GM23248 (cell line): ENCODE data around the gene PDE1A. TPM values are rescaled to one million over a fixed set of nuclear protein-coding genes. Genes with fewer than 3 reads are reported as not detected.

Source experiments
- DNase-seq: peaks from one replicate; pipeline ENCODE4 v3.0.0-alpha.2; 2015
- H2AFZ ChIP-seq: fragments of 200-600 bp; sonication (generic); 2 replicates; pipeline ENCODE4 v1.6.1; 2016; ENCODE audit warnings: antibody characterized with exemption
- H3F3A ChIP-seq: fragments of 200-600 bp; sonication (generic); 2 replicates; pipeline ENCODE4 v1.6.1; 2016; ENCODE audit warnings: mild to moderate bottlenecking, antibody characterized with exemption, mixed run types; ENCODE audit not compliant: insufficient read depth
- H3K27ac ChIP-seq: fragments of 200-600 bp; sonication (generic); 2 replicates; pipeline ENCODE4 v1.5.1; 2016; ENCODE audit warnings: mild to moderate bottlenecking
- H3K27me3 ChIP-seq: fragments of 200-600 bp; sonication (generic); replicated peaks from 2 replicates; pipeline ENCODE4 v1.6.1; 2016; ENCODE audit warnings: mild to moderate bottlenecking; ENCODE audit not compliant: insufficient read depth
- H3K36me3 ChIP-seq: fragments of 200-600 bp; sonication (generic); 2 replicates; pipeline ENCODE4 v1.6.1; 2016; ENCODE audit warnings: low read depth, mild to moderate bottlenecking
- H3K4me1 ChIP-seq: fragments of 200-600 bp; sonication (generic); 2 replicates; pipeline ENCODE4 v1.6.1; 2016; ENCODE audit warnings: mild to moderate bottlenecking; ENCODE audit not compliant: insufficient read depth
- H3K4me2 ChIP-seq: fragments of 200-600 bp; sonication (generic); one replicate; pipeline ENCODE4 v1.6.1; 2016; ENCODE audit warnings: mild to moderate bottlenecking; ENCODE audit not compliant: unreplicated experiment
- H3K4me3 ChIP-seq: fragments of 200-600 bp; sonication (generic); 2 replicates; pipeline ENCODE4 v1.5.1; 2016; ENCODE audit warnings: mild to moderate bottlenecking
- H3K79me2 ChIP-seq: fragments of 200-600 bp; sonication (generic); 2 replicates; pipeline ENCODE4 v1.6.1; 2016; ENCODE audit warnings: mild to moderate bottlenecking; ENCODE audit not compliant: insufficient read depth
- H3K9ac ChIP-seq: fragments of 200-600 bp; sonication (generic); 2 replicates; pipeline ENCODE4 v1.6.1; 2016; ENCODE audit warnings: mild to moderate bottlenecking
- H3K9me2 ChIP-seq: fragments of 200-600 bp; sonication (generic); 2 replicates; pipeline ENCODE4 v1.6.1; 2016; ENCODE audit warnings: mixed run types, mild to moderate bottlenecking, moderate library complexity; ENCODE audit not compliant: insufficient read depth
- H3K9me3 ChIP-seq: fragments of 200-600 bp; sonication (generic); one replicate; pipeline ENCODE4 v1.6.1; 2017; ENCODE audit warnings: low read depth
- H4K20me1 ChIP-seq: fragments of 200-600 bp; sonication (generic); 2 replicates; pipeline ENCODE4 v1.6.0; 2016; ENCODE audit not compliant: insufficient read depth
- EZH2 ChIP-seq: fragments of 200-600 bp; sonication (generic); IDR thresholded peaks from 2 replicates; pipeline ENCODE4 v1.6.1; 2018; ENCODE audit warnings: antibody characterized with exemption, mild to moderate bottlenecking; ENCODE audit not compliant: insufficient read depth, poor library complexity, severe bottlenecking
- EZH2phosphoT487 ChIP-seq: fragments of 200-600 bp; sonication (generic); IDR thresholded peaks from 2 replicates; pipeline ENCODE4 v1.6.1; 2018; ENCODE audit warnings: antibody characterized with exemption, moderate library complexity, mild to moderate bottlenecking, low read depth; ENCODE audit not compliant: insufficient read depth
- WGBS, 2 experiments: methylation state at CpG; one replicate each; pipeline ENCODE4 v1.1.6; 2015 to 2017; ENCODE audit warnings: low lambda C conversion rate in 2 of 2, low coverage in 1 of 2; ENCODE audit errors: missing lambda C conversion rate in 2 of 2; 5-methylcytosine and 5-hydroxymethylcytosine counted together
- in situ Hi-C: fragments of 300-500 bp; cut with MboI; formaldehyde crosslinking; loops from 2 replicates; pipeline ENCODE4 v1.15.0; 2020
- polyA plus RNA-seq: library from polyadenylated mRNA; unstranded; fragments of >200 nt; fragmentation: Nextera tagmentation; extraction: Ambion mirVana; gene quantifications from 2 replicates; pipeline ENCODE4 v1.2.1, GENCODE V29; 2016
- total RNA-seq: library from RNA; depleted of rRNA; stranded (reverse); fragments of >200 nt; shearing (Covaris generic); gene quantifications from 2 replicates; pipeline ENCODE4 v1.2.3, GENCODE V29; 2014

Gene PDE1A
- total and polyA plus RNA-seq, 2 experiments from 2014 or later: 1.0 to 1.9 TPM

DNA sequence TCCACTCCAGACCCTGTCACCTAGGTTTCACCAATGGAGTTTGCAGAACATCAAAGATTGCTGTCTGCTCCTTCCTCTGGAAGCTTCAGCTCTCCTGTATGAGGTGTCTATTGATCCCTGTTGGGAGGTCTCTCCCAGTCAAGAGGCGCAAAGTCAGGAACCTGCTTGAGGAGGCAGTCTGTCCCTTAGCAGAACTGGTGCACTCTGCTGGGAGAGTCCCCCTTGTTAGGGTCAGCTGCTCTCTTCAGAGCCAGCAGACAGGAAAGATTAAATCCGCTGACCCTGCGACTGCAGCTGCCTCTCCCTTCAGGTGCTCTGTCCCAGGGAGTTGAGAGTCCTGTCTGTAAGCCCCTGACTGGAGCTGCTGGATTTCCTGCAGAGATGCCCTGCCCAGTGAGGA is 245.5 kb downstream of the PDE1A start:
- 62 to 83% methylated on average over 3 of the region's 3 CpGs for WGBS, 2 experiments
- Histone ChIP-seq H2AFZ (no peak overlapping the region), H3K79me2 (no peaks in the 10 kb centered on the region), H3K4me2 (no peak overlapping the region), H3K27ac (no peak overlapping the region), H3F3A (no peaks in the 10 kb centered on the region), H4K20me1 (no peaks in the 10 kb centered on the region), H3K36me3 (no peaks in the 10 kb centered on the region), H3K4me1 (no peaks in the 10 kb centered on the region), H3K4me3 (no peak overlapping the region), H3K9ac (no peak overlapping the region), H3K9me3 (no peaks in the 10 kb centered on the region), H3K27me3 (no peaks in the 10 kb centered on the region), H3K9me2 (no peaks in the 10 kb centered on the region)
- in situ Hi-C loops: no loop called here
- TF ChIP-seq EZH2 (no peak), EZH2phosphoT487 (no peak)
- no peak for DNase-seq

DNA sequence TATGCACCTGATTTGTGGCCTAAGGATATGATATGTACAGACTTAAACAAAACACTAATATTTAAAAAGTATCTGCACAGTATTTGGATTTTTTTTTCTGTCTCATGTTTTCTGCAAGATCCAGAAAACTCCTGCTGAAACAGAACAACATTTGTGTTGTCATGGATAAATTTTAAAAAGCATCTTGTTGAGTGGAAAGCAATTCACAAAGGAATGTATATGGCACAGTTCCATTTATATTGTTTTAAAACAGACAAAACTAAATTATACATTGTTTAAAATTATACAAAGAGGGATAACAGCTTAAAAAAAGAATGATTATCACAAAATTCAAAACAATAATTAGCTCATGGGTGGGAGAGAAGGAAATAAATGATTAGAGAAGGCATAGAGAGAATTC is 247.7 kb downstream of the PDE1A start:
- Histone ChIP-seq H3K27ac (no peak overlapping the region), H3K4me2 (no peak overlapping the region), H3K27me3 (no peaks in the 10 kb centered on the region), H3F3A (no peaks in the 10 kb centered on the region), H3K79me2 (no peaks in the 10 kb centered on the region), H3K9ac (no peak overlapping the region), H3K36me3 (no peaks in the 10 kb centered on the region), H2AFZ (no peak overlapping the region), H3K4me3 (no peak overlapping the region), H3K9me3 (no peaks in the 10 kb centered on the region), H3K9me2 (no peaks in the 10 kb centered on the region), H3K4me1 (no peaks in the 10 kb centered on the region), H4K20me1 (no peaks in the 10 kb centered on the region)
- TF ChIP-seq EZH2phosphoT487 (no peak), EZH2 (no peak)
- in situ Hi-C loops: no loop called here
- DNase-seq: no peak

DNA sequence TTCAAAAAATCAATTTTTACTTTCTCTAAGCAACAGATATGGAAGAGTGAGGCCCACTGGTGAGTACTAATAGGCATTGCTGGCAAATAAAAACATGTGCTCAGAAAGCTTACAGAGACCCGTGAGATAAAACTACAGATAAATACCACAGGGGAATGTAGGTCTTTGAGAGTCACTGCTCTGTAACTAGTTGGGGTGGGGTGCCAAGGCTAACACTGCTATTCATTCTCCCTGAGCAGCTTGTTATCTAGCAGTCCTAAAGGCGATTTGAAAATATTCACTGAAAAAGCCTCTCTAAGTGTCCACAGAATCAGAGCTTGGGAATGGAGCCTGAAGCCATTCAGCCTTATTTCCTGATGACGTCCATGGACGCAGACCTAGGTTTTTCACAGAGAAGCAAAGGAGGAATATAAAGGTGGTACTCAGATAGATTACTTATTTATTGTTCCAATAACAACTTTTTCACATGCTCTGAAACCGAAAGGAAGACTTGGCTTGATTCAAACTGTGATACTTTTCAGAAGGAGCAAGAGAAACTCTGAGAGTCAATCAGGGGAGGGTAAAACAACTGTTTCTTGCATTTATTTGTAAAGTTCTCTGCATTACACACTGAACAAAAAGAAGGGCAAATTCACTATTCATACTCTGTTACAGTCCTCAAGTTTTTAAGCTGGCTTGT is 252.8 kb downstream of the PDE1A start:
- no peak overlapping the region for H2AFZ ChIP-seq
- H3K36me3 ChIP-seq: no peaks in the 10 kb centered on the region
- DNase-seq: no peak
- in situ Hi-C loops: no loop called here
- H3K4me1 ChIP-seq: no peaks in the 10 kb centered on the region
- no peaks in the 10 kb centered on the region for H3K79me2 ChIP-seq
- H3K4me2 ChIP-seq: no peak overlapping the region
- no peaks in the 10 kb centered on the region for H3K27me3 ChIP-seq
- TF ChIP-seq EZH2phosphoT487 (no peak), EZH2 (no peak)
- H3K9me2 ChIP-seq: no peaks in the 10 kb centered on the region
- H3K27ac ChIP-seq: no peak overlapping the region
- no peak overlapping the region for H3K4me3 ChIP-seq
- no peaks in the 10 kb centered on the region for H4K20me1 ChIP-seq
- 66% methylated on average over 5 of the region's 5 CpGs for WGBS, 2 experiments
- no peaks in the 10 kb centered on the region for H3F3A ChIP-seq
- no peaks in the 10 kb centered on the region for H3K9me3 ChIP-seq
- no peak overlapping the region for H3K9ac ChIP-seq

DNA sequence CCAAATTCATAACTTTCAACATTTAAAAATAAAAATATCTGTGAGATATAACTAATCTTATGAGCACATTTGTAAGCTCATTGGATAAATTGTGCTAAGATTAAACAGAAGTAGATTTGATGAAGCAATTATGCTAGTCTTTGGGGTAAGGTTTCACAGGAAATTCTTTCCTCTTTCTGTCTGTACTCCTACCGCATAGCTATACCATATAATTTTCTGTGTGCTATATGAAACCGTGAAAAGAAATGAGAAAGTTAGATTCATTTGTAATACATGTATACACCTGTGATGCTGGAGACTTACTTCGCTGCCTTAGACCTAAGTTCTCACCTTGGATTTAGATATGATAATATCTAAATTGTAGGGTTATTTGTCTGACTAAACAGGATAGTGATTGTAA is 256.5 kb downstream of the PDE1A start:
- Histone ChIP-seq H3K27me3 (no peaks in the 10 kb centered on the region), H3K9ac (no peak overlapping the region), H3F3A (no peaks in the 10 kb centered on the region; the same call in 1 of the 2 replicates), H3K4me3 (no peak overlapping the region), H3K79me2 (no peaks in the 10 kb centered on the region), H3K27ac (no peak overlapping the region), H3K4me1 (no peaks in the 10 kb centered on the region), H3K9me2 (no peaks in the 10 kb centered on the region), H4K20me1 (no peaks in the 10 kb centered on the region), H3K36me3 (no peaks in the 10 kb centered on the region), H3K4me2 (no peak overlapping the region), H3K9me3 (no peaks in the 10 kb centered on the region), H2AFZ (no peak overlapping the region)
- TF ChIP-seq EZH2phosphoT487 (no peak), EZH2 (no peak)
- WGBS, 2 experiments: 68 to 71% methylated on average over 3 of the region's 3 CpGs
- in situ Hi-C loops: no loop called here
- no peak for DNase-seq

DNA sequence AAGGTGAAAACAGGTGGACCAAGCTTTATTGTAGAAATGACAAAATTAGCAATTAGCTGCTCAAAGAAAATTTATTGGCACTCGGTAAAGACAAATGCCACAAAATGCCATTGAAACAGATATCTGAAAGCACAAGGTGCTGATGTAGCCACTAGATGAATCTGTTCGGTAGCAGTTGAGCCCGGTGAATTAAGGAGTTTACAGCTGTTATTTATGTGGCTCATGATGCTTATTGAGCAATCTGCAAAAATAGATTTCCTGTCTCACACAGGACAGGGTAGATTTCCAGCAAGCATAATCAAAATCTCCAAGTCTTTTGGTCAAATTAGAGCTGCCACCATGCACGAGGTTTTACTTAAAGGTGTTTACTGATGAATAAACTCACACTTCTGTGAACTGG is 259.0 kb downstream of the PDE1A start:
- no peaks in the 10 kb centered on the region for H3K36me3 ChIP-seq
- H3K9me3 ChIP-seq: no peaks in the 10 kb centered on the region
- 63 to 80% methylated on average over 4 of the region's 4 CpGs for WGBS, 2 experiments
- H3K79me2 ChIP-seq: no peaks in the 10 kb centered on the region
- in situ Hi-C loops: no loop called here
- 0 out of 2 replicates have a peak, but pooled peaks cover 3% of the 10 kb centered on the region for H3K4me1 ChIP-seq
- TF ChIP-seq EZH2phosphoT487 (no peak), EZH2 (no peak)
- no peak overlapping the region for H2AFZ ChIP-seq
- no peak overlapping the region for H3K4me3 ChIP-seq
- no peak overlapping the region for H3K9ac ChIP-seq
- H3K27ac ChIP-seq: no peak overlapping the region
- H3K4me2 ChIP-seq: no peak overlapping the region
- DNase-seq: no peak
- no peaks in the 10 kb centered on the region for H3K9me2 ChIP-seq
- no peaks in the 10 kb centered on the region for H4K20me1 ChIP-seq
- H3F3A ChIP-seq: peaks cover 4% of the 10 kb centered on the region; the same call in 1 of the 2 replicates
- no peaks in the 10 kb centered on the region for H3K27me3 ChIP-seq
